Stomach (tissue), 9 donors: ENCODE measurements around the gene PTPRS. TPM values are rescaled to one million over a fixed set of nuclear protein-coding genes. Genes with fewer than 3 reads are reported as not detected.
A peak's percentile ranks its signal among the peaks of the same experiment; 100 is the strongest.

ENCODE experiments used
- DNase-seq, 2 donors: peaks; one replicate each; pipeline versions ENCODE4 v3.0.0 to v3.0.0-alpha.2; 2013 to 2019
- H3K27ac ChIP-seq, 5 donors: fragments of 200-600 bp in 4 of 5; sonication (generic) in 4 of 5; one replicate each; pipeline ENCODE4 v1.5.1; 2013 to 2019; ENCODE audit warnings: mild to moderate bottlenecking in 1 of 5, moderate library complexity in 1 of 5
- H3K27me3 ChIP-seq, 3 donors: fragments of 200-600 bp; sonication (generic); one replicate each; pipeline ENCODE4 v1.5.1; 2017 to 2019; ENCODE audit warnings: mixed run types in 1 of 3
- H3K36me3 ChIP-seq, 4 donors: fragments of 200-600 bp; sonication (generic); 1 replicate in 3 of 4; 2 replicates in 1 of 4; pipeline ENCODE4 v1.5.1; 2016 to 2019
- H3K4me1 ChIP-seq, 4 donors: fragments of 200-600 bp; sonication (generic); one replicate each; pipeline ENCODE4 v1.5.1; 2016 to 2019
- H3K4me3 ChIP-seq, 4 donors: fragments of 200-600 bp; sonication (generic) in 3 of 4; one replicate each; pipeline ENCODE4 v1.5.1; 2016 to 2019; ENCODE audit warnings: mild to moderate bottlenecking in 1 of 4
- H3K9me3 ChIP-seq, 4 donors: fragments of 200-600 bp; sonication (generic); one replicate each; pipeline ENCODE4 v1.5.1; 2016 to 2019
- CTCF ChIP-seq, 7 experiments: fragments of 450-650 bp in 4 of 7; fragments of 200-600 bp in 3 of 7; sonication (generic) in 3 of 7; IDR thresholded peaks; one replicate each; pipeline ENCODE4 v1.5.1; 2016 to 2019; ENCODE audit warnings: antibody characterized with exemption in 7 of 7, control low read depth in 2 of 7, mild to moderate bottlenecking in 1 of 7
- EP300 ChIP-seq: sonication (generic); formaldehyde crosslinking; IDR thresholded peaks from one replicate; pipeline ENCODE4 v1.6.1; 2017; ENCODE audit warnings: antibody characterized with exemption
- POLR2A ChIP-seq, 4 donors: fragments of 450-650 bp; IDR thresholded peaks; one replicate each; pipeline ENCODE4 v1.6.1; 2016; ENCODE audit warnings: antibody characterized with exemption in 4 of 4, control low read depth in 2 of 4, mild to moderate bottlenecking in 1 of 4, moderate library complexity in 1 of 4
- POLR2AphosphoS5 ChIP-seq, 3 donors: sonication (generic); formaldehyde crosslinking; IDR thresholded peaks; one replicate each; pipeline ENCODE4 v1.6.1; 2016; ENCODE audit warnings: antibody characterized with exemption in 3 of 3
- WGBS, 5 donors: extraction: QIAGEN DNeasy Blood & Tissue Kit in 3 of 5; methylation state at CpG; one replicate each; pipeline versions ENCODE4 v1.1.5 to v1.1.7; 2013 to 2018; 5-methylcytosine and 5-hydroxymethylcytosine counted together
- intact Hi-C: fragments of 100-400 bp; cut with DNase I; formaldehyde crosslinking; loops from one replicate; pipeline ENCODE4 v1.15.1; 2023; ENCODE audit warnings: low total_unique reads
- polyA plus RNA-seq, 3 donors: library from polyadenylated mRNA; stranded (reverse); fragments of 200-250 nt; gene quantifications; one replicate each; pipeline ENCODE4 v1.2.3, GENCODE V29; 2013
- total RNA-seq, 5 donors: library from RNA; depleted of rRNA; stranded (reverse); fragments of >200 nt; gene quantifications; one replicate each; pipeline versions ENCODE4 v1.1.0 to v1.2.3, GENCODE V29; 2014 to 2016
- donor health status: healthy with polysubstance abuse.
- donor health status: Bipolar disorder and iron deficiency.
- donor health status: healthy.

Gene PTPRS
- total and polyA plus RNA-seq, 8 donors, result 6.9 to 142 (median 57.1) TPM

GRCh38 chr19:5292453-5292821 lies 48.2 kb downstream of the PTPRS start:
- H3K27me3 ChIP-seq, result peaks cover 0 to 28% (median 11%) of the 10 kb centered on the region in 3 donors
- H3K4me1 ChIP-seq, result peaks cover 39 to 69% (median 65%) of the 10 kb centered on the region in 4 donors
- WGBS, 5 donors, result 3 to 6% (median 6%) methylated on average over 11 to 17 of the region's 17 CpGs
- no peaks in the 10 kb centered on the region for H3K9me3 ChIP-seq
- H3K4me3 ChIP-seq, result peak overlapping the region; percentile 63 to 86 (median 84)
- H3K27ac ChIP-seq, result peak overlapping the region in 4 of 5 donors; percentile 84 to 87 (median 86)
- intact Hi-C loops, result no loop called here
- no peaks in the 10 kb centered on the region for H3K36me3 ChIP-seq
- TF ChIP-seq POLR2A (IDR thresholded peaks at IDR 0.05) (no peak), EP300 (no peak), CTCF (IDR thresholded peaks at IDR 0.05) (no peak)
- DNase-seq, result no peak

DNA sequence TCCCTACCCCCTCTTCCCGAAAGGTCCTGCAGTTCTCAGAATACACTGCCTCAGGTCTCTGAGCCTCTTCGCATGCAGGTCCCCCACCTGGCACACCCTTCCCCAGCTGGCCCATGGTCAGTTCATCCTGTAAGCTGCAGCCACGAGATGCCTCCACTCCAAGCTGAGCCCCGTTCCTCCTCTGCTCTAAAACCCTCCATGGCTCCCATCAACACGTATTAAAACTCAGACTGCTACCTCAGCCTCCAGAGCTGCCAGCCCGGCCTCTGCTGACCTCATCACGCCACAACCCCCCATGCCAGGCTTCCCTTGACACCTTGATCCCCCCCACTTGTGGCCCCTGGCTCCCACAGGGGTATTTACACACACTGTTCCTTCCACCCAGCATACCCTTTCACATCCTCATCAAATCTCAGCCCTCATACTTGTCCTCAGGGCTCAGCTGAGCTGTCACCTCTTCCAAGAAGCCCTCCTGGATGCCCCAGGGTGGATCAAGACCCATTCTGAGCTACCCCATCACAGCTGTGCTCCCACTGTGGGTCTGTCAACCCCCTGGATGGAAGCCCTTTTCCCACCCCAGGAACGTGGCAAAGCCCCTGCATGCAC lies 48.9 kb downstream of the PTPRS start:
- H3K27ac ChIP-seq, result peak overlapping the region in 4 of 5 donors; percentile 25 to 87 (median 68)
- no peak for TF ChIP-seq CTCF (IDR thresholded peaks at IDR 0.05)
- no peak for TF ChIP-seq POLR2AphosphoS5 (IDR thresholded peaks at IDR 0.05)
- TF ChIP-seq EP300, result no peak
- TF ChIP-seq POLR2A (IDR thresholded peaks at IDR 0.05), result no peak

More for the DNA sequence above, 48.9 kb downstream of the PTPRS start:
- Histone ChIP-seq H3K4me3 (peak overlapping the region; percentile 63 to 86 (median 84)), H3K36me3 (no peaks in the 10 kb centered on the region), H3K4me1 (peaks cover 39 to 75% (median 68%) of the 10 kb centered on the region in 4 donors), H3K9me3 (no peaks in the 10 kb centered on the region), H3K27me3 (peaks cover 0 to 28% (median 11%) of the 10 kb centered on the region in 3 donors)
- intact Hi-C loops, result no loop called here
- DNase-seq, result no peak
- WGBS, 5 donors, result 61 to 81% (median 74%) methylated on average over 8 of the region's 8 CpGs

Other genes with a start within 250 kb of the PTPRS start
- not detected for gene ZNRF4, start 114.6 kb upstream of the PTPRS start, total RNA-seq
- not detected for gene ZNRF4, start 114.6 kb upstream of the PTPRS start, polyA plus RNA-seq
- gene TINCR, start 227.1 kb upstream of the PTPRS start, total RNA-seq, result under 1 TPM in 1 of 5 donors, not detected in 4; 0.18 TPM
- 10 to 100 TPM in 1 of 3 donors, under 1 TPM in 2; 0.15 to 14.2 (median 0.19) TPM for gene TINCR, start 227.1 kb upstream of the PTPRS start, polyA plus RNA-seq